ENCODE results near the gene ZNF441. TPM values are rescaled to one million over a fixed set of nuclear protein-coding genes. Genes with fewer than 3 reads are reported as not detected.

ZNF441 gene
- total RNA-seq, 1 experiment from 2014 or later = 1.8 TPM

DNA sequence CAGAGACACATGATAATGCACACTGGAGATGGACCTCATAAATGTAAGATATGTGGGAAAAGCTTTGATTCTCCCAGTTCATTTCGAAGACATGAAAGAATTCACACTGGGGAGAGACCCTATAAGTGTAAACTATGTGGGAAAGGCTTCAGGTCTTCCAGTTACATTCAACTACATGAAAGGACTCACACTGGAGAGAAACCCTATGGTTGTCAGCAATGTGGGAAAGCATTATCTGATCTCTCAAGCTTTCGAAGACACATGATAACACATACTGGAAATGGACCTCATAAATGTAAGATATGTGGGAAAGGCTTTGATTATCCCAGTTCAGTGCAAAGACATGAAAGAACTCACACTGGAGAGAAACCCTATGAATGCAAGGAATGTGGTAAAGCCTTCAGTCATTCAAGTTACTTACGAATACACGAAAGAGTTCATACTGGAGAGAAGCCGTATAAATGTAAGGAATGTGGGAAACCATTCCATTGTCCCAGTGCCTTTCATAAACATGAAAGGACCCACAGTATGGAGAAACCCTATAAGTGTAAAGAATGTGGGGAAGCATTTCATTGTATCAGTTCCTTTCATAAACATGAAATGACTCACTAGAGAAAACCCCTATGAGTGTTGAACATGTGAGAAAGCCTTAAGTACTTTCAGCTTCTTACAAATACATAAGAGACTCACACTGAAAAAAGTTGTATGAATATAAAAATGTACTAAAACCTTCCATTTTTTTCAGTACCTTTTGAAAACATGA lies 14.7 kb downstream of the ZNF441 start:
- Mint-ChIP-seq H3K27me3 (ENCODE audit: low read depth) (peaks cover 9% of the 10 kb centered on the region), H3K36me3 (peaks cover 34% of the 10 kb centered on the region), H3K9me3 (peaks cover 49% of the 10 kb centered on the region), H3K27ac (no peak overlapping the region), H3K4me3 (no peak overlapping the region), H3K4me1 (peaks cover 2% of the 10 kb centered on the region; the same call in 1 of the 2 replicates)
- ChIA-PET CTCF (no interaction called here), POLR2A (no interaction called here)
- no peak for TF ChIP-seq ZNF396 (CRISPR knock-in tag; IDR thresholded peaks at IDR 0.05; ENCODE audit: borderline replicate concordance)
- TF ChIP-seq, protein P1, sequence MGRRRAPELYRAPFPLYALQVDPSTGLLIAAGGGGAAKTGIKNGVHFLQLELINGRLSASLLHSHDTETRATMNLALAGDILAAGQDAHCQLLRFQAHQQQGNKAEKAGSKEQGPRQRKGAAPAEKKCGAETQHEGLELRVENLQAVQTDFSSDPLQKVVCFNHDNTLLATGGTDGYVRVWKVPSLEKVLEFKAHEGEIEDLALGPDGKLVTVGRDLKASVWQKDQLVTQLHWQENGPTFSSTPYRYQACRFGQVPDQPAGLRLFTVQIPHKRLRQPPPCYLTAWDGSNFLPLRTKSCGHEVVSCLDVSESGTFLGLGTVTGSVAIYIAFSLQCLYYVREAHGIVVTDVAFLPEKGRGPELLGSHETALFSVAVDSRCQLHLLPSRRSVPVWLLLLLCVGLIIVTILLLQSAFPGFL (CRISPR knock-in tag; IDR thresholded peaks at IDR 0.05; ENCODE audit: borderline replicate concordance) = no peak
- TF ChIP-seq NR3C1 (CRISPR knock-in tag; conservative IDR thresholded peaks at IDR 0.05; ENCODE audit: low read depth) = no peak
- TF ChIP-seq OVOL2 (CRISPR knock-in tag; IDR thresholded peaks at IDR 0.05; ENCODE audit: borderline replicate concordance) = no peak
- TF ChIP-seq, protein P2, sequence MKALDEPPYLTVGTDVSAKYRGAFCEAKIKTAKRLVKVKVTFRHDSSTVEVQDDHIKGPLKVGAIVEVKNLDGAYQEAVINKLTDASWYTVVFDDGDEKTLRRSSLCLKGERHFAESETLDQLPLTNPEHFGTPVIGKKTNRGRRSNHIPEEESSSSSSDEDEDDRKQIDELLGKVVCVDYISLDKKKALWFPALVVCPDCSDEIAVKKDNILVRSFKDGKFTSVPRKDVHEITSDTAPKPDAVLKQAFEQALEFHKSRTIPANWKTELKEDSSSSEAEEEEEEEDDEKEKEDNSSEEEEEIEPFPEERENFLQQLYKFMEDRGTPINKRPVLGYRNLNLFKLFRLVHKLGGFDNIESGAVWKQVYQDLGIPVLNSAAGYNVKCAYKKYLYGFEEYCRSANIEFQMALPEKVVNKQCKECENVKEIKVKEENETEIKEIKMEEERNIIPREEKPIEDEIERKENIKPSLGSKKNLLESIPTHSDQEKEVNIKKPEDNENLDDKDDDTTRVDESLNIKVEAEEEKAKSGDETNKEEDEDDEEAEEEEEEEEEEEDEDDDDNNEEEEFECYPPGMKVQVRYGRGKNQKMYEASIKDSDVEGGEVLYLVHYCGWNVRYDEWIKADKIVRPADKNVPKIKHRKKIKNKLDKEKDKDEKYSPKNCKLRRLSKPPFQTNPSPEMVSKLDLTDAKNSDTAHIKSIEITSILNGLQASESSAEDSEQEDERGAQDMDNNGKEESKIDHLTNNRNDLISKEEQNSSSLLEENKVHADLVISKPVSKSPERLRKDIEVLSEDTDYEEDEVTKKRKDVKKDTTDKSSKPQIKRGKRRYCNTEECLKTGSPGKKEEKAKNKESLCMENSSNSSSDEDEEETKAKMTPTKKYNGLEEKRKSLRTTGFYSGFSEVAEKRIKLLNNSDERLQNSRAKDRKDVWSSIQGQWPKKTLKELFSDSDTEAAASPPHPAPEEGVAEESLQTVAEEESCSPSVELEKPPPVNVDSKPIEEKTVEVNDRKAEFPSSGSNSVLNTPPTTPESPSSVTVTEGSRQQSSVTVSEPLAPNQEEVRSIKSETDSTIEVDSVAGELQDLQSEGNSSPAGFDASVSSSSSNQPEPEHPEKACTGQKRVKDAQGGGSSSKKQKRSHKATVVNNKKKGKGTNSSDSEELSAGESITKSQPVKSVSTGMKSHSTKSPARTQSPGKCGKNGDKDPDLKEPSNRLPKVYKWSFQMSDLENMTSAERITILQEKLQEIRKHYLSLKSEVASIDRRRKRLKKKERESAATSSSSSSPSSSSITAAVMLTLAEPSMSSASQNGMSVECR (CRISPR knock-in tag; IDR thresholded peaks at IDR 0.05; ENCODE audit: borderline replicate concordance) = no peak
- TF ChIP-seq ZNF423 (CRISPR knock-in tag; IDR thresholded peaks at IDR 0.05) = no peak
- TF ChIP-seq, protein P3, sequence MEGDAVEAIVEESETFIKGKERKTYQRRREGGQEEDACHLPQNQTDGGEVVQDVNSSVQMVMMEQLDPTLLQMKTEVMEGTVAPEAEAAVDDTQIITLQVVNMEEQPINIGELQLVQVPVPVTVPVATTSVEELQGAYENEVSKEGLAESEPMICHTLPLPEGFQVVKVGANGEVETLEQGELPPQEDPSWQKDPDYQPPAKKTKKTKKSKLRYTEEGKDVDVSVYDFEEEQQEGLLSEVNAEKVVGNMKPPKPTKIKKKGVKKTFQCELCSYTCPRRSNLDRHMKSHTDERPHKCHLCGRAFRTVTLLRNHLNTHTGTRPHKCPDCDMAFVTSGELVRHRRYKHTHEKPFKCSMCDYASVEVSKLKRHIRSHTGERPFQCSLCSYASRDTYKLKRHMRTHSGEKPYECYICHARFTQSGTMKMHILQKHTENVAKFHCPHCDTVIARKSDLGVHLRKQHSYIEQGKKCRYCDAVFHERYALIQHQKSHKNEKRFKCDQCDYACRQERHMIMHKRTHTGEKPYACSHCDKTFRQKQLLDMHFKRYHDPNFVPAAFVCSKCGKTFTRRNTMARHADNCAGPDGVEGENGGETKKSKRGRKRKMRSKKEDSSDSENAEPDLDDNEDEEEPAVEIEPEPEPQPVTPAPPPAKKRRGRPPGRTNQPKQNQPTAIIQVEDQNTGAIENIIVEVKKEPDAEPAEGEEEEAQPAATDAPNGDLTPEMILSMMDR (IDR thresholded peaks at IDR 0.05) = no peak
- TF ChIP-seq, protein P4, sequence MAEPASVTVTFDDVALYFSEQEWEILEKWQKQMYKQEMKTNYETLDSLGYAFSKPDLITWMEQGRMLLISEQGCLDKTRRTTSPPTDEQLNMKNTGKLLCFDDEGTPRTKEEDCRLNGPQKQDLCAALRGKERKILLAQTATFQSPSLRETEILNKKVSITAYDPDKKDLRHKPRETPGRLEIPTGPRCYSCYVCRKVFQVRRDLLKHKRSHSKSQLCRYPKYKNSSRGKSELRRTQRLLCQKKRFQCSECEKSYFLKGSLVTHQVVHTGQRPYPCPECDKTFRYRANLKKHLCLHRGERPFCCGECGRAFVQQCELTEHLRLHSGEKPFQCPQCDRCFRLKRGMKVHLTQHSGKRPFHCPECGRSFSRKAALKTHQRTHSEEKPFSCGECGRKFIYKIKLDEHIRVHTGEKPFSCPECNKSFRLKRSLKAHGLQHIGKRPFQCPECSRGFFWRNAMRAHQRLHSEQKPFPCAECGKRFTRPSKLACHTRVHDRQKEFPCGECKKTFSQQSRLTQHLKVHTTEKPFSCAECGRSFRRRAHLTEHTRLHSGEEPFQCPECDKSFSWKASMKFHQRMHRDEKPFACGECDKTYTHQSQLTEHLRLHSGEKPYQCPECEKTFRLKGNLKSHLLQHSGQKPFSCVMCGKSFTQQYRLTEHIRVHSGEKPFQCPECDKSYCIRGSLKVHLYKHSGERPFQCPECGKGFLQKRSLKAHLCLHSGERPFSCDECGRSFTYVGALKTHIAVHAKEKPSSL (CRISPR knock-in tag; conservative IDR thresholded peaks at IDR 0.05) = no peak
- TF ChIP-seq ZNF232 (CRISPR knock-in tag; IDR thresholded peaks at IDR 0.05) = no peak
- no peak for TF ChIP-seq ESRRA (CRISPR knock-in tag; IDR thresholded peaks at IDR 0.05; ENCODE audit: borderline replicate concordance)
- TF ChIP-seq ZNF121 (CRISPR knock-in tag; IDR thresholded peaks at IDR 0.05) = no peak
- no peak for TF ChIP-seq ZNF263 (CRISPR knock-in tag; IDR thresholded peaks at IDR 0.05; ENCODE audit: low read depth)
- TF ChIP-seq NFE2L1 (CRISPR knock-in tag; IDR thresholded peaks at IDR 0.05) = no peak
- TF ChIP-seq, protein P5, sequence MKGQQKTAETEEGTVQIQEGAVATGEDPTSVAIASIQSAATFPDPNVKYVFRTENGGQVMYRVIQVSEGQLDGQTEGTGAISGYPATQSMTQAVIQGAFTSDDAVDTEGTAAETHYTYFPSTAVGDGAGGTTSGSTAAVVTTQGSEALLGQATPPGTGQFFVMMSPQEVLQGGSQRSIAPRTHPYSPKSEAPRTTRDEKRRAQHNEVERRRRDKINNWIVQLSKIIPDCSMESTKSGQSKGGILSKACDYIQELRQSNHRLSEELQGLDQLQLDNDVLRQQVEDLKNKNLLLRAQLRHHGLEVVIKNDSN (CRISPR knock-in tag; IDR thresholded peaks at IDR 0.05) = no peak
- TF ChIP-seq CREM (CRISPR knock-in tag; IDR thresholded peaks at IDR 0.05) = no peak
- ATAC-seq (no peak), DNase-seq (ENCODE audit: low spot score) (no peak)
